Measurements from ENCODE around the gene TSHZ1.
"Not testable (repeated sequence)": the region's sequence is repeated elsewhere in the genome, so short reads cannot be mapped to it uniquely, and the experiment has no call there.

DNA sequence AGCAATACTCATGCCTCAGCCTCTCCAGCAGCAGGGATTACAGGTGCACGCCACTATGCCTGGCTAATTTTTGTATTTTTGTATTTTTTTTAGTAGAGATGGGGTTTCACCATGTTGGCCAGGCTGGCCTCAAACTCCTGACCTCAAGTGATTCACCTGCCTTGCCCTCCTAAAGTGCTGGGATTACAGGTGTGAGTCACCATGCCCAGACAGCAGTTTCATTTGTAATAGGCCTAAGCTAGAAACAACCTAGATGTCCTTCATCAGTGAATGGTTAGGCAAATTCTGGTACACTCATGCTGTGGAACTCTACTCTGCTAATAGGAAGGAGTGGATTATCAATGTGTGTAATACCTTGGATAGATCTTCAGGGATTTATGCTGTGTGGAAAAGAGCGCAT lies 119.2 kb downstream of the TSHZ1 start:
- not testable (repeated sequence) for TF ChIP-seq POLR2A (IDR thresholded peaks at IDR 0.05; ENCODE audit: low read depth); POLR2AphosphoS5 (IDR thresholded peaks at IDR 0.05)
- TF ChIP-seq, protein P1, sequence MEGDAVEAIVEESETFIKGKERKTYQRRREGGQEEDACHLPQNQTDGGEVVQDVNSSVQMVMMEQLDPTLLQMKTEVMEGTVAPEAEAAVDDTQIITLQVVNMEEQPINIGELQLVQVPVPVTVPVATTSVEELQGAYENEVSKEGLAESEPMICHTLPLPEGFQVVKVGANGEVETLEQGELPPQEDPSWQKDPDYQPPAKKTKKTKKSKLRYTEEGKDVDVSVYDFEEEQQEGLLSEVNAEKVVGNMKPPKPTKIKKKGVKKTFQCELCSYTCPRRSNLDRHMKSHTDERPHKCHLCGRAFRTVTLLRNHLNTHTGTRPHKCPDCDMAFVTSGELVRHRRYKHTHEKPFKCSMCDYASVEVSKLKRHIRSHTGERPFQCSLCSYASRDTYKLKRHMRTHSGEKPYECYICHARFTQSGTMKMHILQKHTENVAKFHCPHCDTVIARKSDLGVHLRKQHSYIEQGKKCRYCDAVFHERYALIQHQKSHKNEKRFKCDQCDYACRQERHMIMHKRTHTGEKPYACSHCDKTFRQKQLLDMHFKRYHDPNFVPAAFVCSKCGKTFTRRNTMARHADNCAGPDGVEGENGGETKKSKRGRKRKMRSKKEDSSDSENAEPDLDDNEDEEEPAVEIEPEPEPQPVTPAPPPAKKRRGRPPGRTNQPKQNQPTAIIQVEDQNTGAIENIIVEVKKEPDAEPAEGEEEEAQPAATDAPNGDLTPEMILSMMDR (IDR thresholded peaks at IDR 0.05) = not testable (repeated sequence)
